AG09309 (cell line): ENCODE results near the gene OR10V1.

Experiments
- DNase-seq: peaks from one replicate; pipeline ENCODE4 v3.0.0-alpha.2; 2010; ENCODE audit warnings: low read depth
- H3K4me3 ChIP-seq: 2 replicates; pipeline ENCODE4 v1.5.1; 2011; ENCODE audit warnings: mild to moderate bottlenecking, low read depth, low read length, moderate library complexity; ENCODE audit not compliant: control insufficient read depth
- TF ChIP-seq, protein P1 (sequence below): IDR thresholded peaks from 2 replicates; pipeline ENCODE4 v1.5.1; 2011; ENCODE audit warnings: mild to moderate bottlenecking, low read depth, low read length, inconsistent platforms; ENCODE audit not compliant: insufficient read depth, control insufficient read depth; ENCODE audit errors: missing control alignments

OR10V1 gene

DNA sequence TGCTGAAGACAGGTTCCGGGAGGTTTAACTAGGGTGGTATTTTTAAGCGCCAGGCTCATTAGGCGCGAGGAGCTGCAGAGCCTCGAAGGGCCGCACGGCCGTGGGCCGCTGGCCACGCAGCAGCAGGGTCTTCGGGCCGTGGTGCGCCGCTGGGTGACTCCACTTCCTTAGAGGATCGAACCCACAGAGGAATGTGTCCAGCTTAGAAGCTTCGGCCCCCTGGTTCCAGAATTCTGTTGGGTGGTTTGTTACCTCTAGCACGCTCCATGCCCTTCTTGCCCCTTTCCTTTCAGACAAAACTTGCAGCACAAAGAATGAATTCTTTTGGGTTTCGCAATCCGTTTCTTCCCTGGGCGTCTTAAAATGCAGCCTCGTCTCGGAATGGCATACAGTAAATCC, 44.0 kb downstream of the OR10V1 start:
- H3K4me3 ChIP-seq = peak overlapping the region; percentile 65
- no peak for DNase-seq
- TF ChIP-seq, protein P1, sequence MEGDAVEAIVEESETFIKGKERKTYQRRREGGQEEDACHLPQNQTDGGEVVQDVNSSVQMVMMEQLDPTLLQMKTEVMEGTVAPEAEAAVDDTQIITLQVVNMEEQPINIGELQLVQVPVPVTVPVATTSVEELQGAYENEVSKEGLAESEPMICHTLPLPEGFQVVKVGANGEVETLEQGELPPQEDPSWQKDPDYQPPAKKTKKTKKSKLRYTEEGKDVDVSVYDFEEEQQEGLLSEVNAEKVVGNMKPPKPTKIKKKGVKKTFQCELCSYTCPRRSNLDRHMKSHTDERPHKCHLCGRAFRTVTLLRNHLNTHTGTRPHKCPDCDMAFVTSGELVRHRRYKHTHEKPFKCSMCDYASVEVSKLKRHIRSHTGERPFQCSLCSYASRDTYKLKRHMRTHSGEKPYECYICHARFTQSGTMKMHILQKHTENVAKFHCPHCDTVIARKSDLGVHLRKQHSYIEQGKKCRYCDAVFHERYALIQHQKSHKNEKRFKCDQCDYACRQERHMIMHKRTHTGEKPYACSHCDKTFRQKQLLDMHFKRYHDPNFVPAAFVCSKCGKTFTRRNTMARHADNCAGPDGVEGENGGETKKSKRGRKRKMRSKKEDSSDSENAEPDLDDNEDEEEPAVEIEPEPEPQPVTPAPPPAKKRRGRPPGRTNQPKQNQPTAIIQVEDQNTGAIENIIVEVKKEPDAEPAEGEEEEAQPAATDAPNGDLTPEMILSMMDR = no peak

DNA sequence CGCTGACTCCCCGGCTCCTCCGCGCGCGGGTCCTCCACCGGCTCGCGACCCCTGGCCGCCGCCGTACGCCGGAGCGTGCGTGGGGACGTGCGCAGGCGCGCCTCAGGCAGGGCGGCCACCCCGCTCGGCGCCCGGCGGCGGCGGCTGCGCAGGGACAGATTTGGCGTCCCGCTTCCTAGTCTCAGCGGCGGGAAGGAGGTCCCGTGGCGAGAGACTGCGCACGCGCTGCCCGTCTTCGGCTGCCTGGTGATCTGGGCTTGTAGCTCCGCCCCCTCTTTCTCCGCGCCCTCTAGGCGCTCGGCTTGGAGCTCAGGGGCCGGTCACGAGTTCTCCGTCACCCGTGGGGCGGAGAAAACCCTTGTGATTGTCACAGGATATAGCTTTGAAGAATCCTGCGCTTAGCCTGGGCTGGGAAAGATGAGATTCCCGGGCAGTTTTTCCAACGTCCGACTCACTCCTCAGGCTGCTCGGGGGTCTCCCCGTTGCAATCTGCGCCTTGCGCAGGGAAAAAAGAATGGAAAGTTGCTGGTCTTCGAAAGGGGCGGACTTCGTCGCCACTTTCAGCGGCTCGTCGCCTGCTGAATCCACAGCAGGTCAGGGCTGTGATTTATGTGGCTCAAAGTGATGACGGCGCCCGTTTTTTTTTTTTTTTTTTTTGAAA, 44.6 kb downstream of the OR10V1 start, which contains the start of gene PATL1:
Gene PATL1 (minus strand): TSS at position 88 of the 661 bp plus-strand sequence. CDS start 142 bp downstream, outside the sequence.
- H3K4me3 ChIP-seq = peak within 1 kb of the TSS; percentile 88
- DNase-seq = peak; percentile 89
- TF ChIP-seq, protein P1 = peak; percentile 1

DNA sequence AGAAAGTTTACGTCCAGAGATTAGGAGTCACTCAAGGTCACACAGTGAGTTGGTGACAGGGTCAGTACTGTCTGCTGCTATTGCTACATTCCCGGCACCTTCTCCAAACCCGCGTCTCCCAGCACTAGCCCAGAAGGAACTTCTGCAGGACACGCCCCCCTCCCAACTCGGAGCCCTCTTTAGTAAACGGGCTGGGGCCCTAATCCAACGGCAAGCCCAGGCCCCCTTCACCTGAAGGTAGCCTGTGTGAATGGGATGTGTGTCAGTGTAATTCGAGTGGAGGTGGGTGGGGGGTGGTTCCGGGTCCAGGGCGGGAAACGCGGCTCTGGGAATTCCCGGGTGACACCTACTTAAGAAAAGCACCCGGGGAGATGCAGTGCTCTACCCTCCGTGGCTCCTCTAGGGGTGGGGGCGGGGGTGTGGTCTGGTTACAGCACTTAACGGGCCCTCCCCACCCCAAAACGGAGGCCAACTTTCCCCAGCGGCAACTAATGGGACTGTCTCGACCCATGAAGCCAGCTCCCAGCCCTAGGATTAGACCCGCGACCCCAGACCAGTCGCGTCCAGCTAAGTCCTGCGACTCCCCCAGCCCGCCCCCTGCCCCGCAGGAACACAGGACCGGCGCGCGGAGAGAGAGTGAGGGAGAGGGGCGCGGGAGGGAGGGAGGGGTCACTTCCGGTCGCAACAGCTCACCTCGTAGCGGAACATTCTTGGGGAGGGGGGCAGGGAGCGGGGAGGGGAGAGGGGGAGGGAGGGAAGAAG, 45.3 kb downstream of the OR10V1 start:
- TF ChIP-seq, protein P1 = no peak
- peak overlapping the region; percentile 88 for H3K4me3 ChIP-seq
- DNase-seq = no peak

DNA sequence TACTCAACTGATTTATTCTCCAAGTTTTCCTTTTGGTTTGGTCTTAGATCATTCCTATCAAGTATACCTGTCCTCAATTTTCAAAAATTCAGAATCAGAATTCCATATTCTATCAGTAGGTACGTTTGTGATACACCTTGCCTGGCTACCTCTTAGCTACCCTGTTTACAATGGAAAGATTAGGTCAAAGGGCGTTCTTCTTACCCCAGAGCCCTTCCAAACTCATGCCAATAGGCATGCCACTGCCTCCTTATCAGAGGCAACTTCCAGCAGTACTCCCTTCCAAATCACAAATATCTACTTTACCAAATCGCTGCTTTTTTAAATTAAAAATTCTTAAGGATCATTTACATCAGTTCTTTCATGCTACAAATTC, 45.8 kb downstream of the OR10V1 start:
- H3K4me3 ChIP-seq = peak overlapping the region; percentile 88
- no peak for DNase-seq
- TF ChIP-seq, protein P1 = no peak

DNA sequence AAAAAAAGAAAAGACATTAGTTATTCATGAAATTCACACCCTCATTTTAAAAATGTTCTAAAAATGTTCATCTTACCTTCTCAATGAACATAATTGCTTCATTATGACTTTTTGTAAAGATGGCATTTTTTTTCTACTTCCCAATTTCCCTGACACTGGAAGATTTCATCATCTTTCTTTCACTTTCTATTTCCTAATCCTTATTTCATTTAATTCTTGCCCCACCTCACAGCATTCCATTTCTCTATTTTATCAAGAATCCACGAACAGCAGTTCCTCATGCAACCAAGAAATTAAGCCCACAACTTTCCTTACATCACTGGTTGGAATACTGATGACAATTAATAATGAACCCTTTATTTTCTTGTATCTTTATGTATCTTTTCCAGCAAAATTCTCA, 46.7 kb downstream of the OR10V1 start:
- no peak for DNase-seq
- no peak overlapping the region for H3K4me3 ChIP-seq
- TF ChIP-seq, protein P1 = no peak
